Iris pigment epithelial cell (primary cell): ENCODE measurements around the gene FERMT1.
"Not testable (repeated sequence)": the region's sequence is repeated elsewhere in the genome, so short reads cannot be mapped to it uniquely, and the experiment has no call there.

Experiments
- DNase-seq: peaks from one replicate; pipeline ENCODE4 v3.0.0-alpha.2; 2011; ENCODE audit warnings: low read depth

FERMT1 gene

DNA sequence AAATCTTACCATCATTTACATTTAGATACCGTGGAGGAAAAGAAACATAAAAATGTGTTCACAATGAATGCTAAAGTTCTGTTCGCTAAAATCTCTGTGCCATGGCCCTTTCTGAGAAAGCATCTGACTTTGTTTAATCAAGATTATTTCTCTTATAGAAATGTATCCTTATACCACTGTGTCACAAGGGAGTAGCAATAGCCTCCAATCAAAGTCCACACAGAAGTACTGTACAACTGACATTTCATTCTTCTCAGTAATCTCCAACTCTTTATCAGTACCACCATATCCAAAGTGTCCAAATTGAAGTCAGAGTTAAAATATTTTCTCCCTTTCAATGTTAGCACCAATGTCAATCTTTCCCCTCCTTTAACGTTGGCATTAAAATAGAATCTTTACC is 6.1 kb downstream of the FERMT1 start:
- DNase-seq = no peak

GRCh38 chr20:6115221-6115895 is 7.5 kb downstream of the FERMT1 start:
- DNase-seq = no peak

DNA sequence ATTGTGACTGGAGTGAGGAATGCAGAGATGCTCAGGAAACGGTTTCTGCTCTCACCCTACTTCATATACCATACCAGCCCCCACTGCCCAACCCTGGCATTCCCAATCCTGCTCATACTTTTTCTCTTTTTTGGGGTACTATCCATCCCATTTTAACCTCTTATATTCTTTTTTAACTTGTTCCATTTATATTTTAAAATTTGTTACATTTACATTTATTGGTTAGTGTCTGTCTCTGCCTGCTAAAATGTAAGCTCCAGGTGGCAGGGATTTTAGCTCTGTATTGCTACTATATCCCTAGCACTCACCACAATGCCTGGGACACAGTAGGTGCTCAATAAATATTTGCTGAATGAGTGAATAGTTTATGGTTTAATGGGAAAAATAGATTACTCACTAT is 8.1 kb downstream of the FERMT1 start:
- DNase-seq = no peak

DNA sequence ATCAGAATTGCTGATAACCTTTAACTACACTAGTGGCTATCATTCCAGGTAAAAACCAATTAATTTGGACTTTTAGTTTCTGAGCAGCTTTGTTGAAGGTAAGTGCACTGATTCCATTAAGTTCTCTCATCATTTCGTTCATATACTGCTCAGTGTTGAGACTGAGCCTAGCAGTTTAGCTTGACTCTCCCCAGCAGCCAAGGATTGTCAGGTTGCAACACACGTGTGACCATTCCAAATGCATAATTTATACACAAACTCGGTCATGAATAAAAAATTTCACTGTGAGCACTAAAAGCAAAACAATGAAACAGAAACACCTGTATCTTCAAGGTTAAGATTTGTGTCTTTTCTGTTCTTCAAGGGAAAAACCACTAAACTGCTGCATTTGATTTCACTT is 8.9 kb downstream of the FERMT1 start:
- DNase-seq = no peak

GRCh38 chr20:6112965-6113364 is 9.9 kb downstream of the FERMT1 start:
- DNase-seq = not testable (repeated sequence)

DNA sequence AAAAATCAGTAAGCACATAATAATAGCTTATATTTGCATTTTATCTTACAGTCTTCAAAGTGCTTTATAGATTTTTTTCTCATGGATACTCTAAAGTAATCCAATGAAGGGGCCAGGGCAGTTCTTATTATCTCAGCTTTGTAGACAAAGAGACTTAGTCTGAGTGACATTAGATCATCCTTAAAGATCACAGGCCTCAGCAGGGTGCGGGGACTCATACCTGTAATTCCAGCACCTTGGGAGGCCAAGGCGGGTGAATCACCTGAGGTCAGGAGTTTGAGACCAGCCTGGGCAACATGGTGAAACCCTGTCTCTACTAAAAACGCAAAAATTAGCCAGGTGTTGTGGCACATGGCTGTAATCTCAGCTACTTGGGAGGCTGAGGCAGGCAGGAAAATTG is 14.5 kb downstream of the FERMT1 start:
- no peak for DNase-seq

- DNase-seq = peak; percentile 58
Measured at GRCh38 chr20:6104493-6105188, 18.2 kb downstream of the FERMT1 start.

- DNase-seq = no peak
Measured at GRCh38 chr20:6103301-6103700, 19.5 kb downstream of the FERMT1 start.

DNA sequence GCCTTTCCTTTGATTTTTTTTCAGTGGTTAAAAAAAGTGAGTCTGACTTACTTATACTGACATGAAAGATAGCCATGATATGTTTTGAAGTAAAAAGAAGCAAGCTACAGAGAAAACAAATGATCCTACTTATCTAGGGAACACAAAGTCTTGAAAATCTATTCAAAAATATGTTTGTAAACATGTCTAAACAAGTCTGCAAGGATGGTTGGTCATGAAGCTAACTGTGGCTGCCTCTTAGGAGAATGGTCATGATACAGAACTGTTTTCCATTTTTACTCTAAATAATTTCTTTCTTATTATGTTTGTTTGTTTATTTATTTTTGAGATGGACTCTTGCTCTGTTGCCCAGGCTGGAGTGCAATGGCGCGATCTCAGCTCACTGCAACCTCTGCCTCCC is 21.5 kb downstream of the FERMT1 start:
- no peak for DNase-seq

GRCh38 chr20:6100246-6100645 is 22.6 kb downstream of the FERMT1 start:
- DNase-seq = no peak

DNA sequence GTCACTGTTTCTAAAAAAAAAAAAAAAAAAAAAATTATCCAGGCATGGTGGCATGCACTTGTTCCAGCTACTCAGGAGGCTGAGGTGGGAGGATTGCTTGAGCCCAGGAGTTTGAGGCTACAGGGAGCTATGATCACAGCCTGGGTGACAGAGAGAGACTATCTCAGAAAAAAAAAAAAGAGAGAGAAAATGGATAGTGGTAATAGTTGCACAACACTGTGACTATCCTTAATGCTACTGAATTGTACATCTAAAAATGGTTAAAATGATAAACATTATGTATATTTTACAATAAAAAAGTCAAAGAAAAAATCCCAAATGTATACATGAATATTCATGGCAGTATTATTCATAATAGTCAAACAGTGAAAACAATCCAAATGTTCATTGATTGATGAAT is 23.0 kb downstream of the FERMT1 start:
- no peak for DNase-seq

DNA sequence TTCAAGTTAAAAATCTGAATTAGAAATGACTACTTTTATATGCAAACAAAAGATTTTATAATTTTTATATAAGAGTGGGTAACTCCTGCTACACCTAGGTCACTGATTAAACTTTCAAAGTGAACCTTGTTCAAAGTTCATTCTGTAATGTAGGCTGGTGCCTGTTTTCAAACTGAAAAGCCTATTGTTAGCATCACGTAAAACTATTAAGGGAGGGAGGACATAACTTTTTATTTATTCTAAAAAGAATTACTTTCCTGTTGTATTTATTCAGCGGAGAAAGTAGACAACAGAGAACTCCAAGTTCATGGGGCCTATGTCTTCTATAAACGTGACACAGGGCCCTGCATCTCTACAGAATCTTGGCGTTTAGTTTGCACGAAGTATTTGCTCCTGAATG is 27.4 kb downstream of the FERMT1 start:
- DNase-seq = no peak

- no peak for DNase-seq
Measured at GRCh38 chr20:6094565-6094964, 28.3 kb downstream of the FERMT1 start.

- no peak for DNase-seq
Measured at GRCh38 chr20:6094063-6094462, 28.8 kb downstream of the FERMT1 start.

DNA sequence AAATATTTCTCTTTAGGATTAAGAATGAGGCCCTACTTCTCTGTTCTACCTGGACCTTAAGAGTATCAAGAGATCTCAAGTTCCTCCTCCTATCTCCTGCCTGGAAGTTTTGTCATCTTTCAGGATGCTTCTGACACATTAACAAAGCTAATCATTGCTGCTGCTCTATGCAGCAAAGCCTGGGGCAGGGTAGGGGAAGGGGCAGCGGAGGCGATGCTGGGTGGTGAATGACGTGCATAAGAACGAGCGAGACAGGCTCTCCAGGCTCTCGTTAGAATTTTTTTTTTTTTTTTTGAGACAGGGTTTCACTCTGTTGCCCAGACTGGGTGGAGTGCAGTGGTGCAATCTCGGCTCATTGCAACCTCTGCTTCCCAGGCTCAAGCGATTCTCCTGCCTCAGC is 31.2 kb downstream of the FERMT1 start:
- DNase-seq = no peak

GRCh38 chr20:6086868-6087267 is 36.0 kb downstream of the FERMT1 start:
- DNase-seq = no peak

GRCh38 chr20:6083926-6084325 is 38.9 kb downstream of the FERMT1 start:
- no peak for DNase-seq

DNA sequence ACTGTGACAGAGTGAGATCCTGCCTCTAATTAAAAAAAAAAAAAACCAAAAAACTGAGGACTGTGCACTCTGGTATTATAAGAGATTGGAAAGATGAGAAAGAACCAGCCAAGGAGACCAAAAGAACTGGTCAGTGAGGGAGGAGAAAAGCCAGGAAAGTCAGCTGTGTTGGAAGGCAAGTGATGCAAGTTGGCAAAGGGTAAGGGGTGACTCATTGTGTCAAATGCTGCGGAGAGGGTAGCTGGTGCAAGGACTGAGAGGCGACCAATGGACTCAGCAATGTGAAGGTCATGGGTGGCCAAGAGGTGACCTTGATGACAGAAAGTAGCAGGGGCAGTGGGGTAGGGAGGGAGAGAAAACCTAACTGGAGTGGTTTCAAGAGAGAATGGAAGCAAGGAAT is 41.6 kb downstream of the FERMT1 start:
- peak; percentile 58 for DNase-seq

- no peak for DNase-seq
Measured at GRCh38 chr20:6079016-6079415, 43.8 kb downstream of the FERMT1 start.

- no peak for DNase-seq
Measured at GRCh38 chr20:6075428-6076219, 47.2 kb downstream of the FERMT1 start.

DNA sequence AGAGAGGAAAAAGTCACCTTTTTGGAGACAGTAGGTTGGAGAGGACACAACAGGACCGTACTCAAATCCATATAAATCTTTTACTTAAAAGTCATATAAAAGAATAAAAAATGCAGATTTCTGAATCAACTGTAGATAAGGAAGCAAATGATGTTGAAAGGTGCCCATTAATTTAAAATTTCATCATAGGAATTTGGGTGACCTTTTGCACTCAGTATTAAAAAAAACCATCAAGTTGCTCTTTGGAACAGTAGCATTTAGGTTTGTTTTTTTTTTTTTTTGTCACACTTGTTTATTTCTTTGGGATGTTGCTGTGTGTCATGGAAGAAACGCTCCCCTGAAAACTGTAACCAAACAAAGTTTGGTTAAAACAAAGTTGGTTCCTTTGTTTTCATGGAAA is 48.0 kb downstream of the FERMT1 start:
- DNase-seq = no peak

- peak; percentile 25 for DNase-seq
Measured at GRCh38 chr20:6074145-6074561, 48.7 kb downstream of the FERMT1 start.
